Left kidney (tissue), 8 donors: ENCODE results near the gene DHX34. TPM values are rescaled to one million over a fixed set of nuclear protein-coding genes. Genes with fewer than 3 reads are reported as not detected.
A peak's percentile ranks its signal among the peaks of the same experiment; 100 is the strongest.
"Not testable (repeated sequence)": the region's sequence is repeated elsewhere in the genome, so short reads cannot be mapped to it uniquely, and the experiment has no call there.

Experiments used
- DNase-seq: peaks from one replicate; pipeline ENCODE4 v3.0.0-alpha.2; 2013
- long read RNA-seq, 8 donors: transcript quantifications; one replicate each; lab custom pipeline, GENCODE V29; 2026
- polyA plus RNA-seq: library from polyadenylated mRNA; unstranded; fragments of 120-200 nt; gene quantifications from one replicate; pipeline ENCODE4 v1.2.1, GENCODE V29; 2013; ENCODE audit not compliant: insufficient read length

DHX34 gene, protein sequence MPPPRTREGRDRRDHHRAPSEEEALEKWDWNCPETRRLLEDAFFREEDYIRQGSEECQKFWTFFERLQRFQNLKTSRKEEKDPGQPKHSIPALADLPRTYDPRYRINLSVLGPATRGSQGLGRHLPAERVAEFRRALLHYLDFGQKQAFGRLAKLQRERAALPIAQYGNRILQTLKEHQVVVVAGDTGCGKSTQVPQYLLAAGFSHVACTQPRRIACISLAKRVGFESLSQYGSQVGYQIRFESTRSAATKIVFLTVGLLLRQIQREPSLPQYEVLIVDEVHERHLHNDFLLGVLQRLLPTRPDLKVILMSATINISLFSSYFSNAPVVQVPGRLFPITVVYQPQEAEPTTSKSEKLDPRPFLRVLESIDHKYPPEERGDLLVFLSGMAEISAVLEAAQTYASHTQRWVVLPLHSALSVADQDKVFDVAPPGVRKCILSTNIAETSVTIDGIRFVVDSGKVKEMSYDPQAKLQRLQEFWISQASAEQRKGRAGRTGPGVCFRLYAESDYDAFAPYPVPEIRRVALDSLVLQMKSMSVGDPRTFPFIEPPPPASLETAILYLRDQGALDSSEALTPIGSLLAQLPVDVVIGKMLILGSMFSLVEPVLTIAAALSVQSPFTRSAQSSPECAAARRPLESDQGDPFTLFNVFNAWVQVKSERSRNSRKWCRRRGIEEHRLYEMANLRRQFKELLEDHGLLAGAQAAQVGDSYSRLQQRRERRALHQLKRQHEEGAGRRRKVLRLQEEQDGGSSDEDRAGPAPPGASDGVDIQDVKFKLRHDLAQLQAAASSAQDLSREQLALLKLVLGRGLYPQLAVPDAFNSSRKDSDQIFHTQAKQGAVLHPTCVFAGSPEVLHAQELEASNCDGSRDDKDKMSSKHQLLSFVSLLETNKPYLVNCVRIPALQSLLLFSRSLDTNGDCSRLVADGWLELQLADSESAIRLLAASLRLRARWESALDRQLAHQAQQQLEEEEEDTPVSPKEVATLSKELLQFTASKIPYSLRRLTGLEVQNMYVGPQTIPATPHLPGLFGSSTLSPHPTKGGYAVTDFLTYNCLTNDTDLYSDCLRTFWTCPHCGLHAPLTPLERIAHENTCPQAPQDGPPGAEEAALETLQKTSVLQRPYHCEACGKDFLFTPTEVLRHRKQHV
- polyA plus RNA-seq = 12.5 TPM
- long read RNA-seq, donor 1, full-length matches to known transcripts = 2 of 20 reads
- long read RNA-seq, donor 1, partial matches to known transcripts = 18 of 20 reads
- long read RNA-seq, donor 1, other reads (novel, unspliced or antisense) = 0 of 20 reads
- long read RNA-seq, donor 2 = 0 reads
- long read RNA-seq, donor 3 = 0 reads
- long read RNA-seq, donor 4 = 0 reads
- long read RNA-seq, donor 5 = 0 reads
- long read RNA-seq, donor 6, partial matches to known transcripts = 11 of 11 reads
- long read RNA-seq, donor 6, other reads (novel, unspliced or antisense) = 0 of 11 reads
- long read RNA-seq, donor 7, partial matches to known transcripts = 7 of 7 reads
- long read RNA-seq, donor 7, other reads (novel, unspliced or antisense) = 0 of 7 reads
- long read RNA-seq, donor 8 = 0 reads

DNA sequence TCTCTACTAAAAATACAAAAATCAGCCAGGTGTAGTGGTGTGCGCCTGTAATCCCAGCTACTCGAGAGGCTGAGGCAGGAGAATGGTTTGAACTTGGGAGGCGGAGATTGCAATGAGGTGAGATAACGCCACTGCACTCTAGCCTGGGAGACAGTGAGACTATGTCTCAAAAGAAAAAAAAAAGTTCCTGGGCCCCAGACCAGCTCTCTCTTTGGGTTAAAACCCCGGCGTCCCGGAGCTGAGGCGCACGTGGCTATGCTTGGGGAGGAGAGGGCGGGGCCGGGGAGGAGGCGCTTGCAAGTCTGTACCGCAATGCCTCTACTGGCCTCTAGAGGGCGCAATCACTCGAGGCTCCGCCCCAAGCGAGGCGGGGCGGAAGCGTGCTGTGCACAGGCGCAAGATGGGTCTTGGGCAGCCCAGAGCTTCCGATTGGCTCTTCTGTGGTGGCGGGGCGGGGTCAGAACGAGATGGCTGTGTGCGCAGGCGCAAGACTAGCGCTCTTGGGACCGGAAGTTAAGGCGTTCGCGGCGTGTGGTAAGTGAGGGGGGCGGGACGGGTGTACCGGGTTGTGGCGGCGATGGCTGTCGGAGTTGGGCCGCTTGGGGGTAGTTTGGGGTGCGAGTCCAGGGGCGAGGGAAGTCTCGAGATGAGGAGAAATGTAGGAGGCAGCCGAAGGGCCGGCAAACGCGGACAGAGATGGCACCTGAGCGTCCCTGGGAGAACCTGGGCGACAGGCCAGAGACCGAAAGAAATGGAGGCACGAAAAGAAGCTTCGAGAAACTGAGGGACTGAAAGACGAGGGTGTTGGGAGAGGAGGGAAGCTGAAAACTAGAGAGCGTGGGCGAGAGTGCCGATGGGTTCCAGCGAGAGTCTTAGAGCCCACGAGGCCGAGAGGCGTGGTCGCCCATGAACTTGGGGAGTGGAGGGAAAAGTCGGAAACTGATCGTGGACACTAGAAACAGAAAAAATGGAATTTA lies at the start of gene DHX34:
TSS of gene DHX34 (plus strand) at position 497 of the 977 bp plus-strand sequence. CDS start 3,716 bp downstream, outside the sequence.
- peak; percentile 98 for DNase-seq

DNA sequence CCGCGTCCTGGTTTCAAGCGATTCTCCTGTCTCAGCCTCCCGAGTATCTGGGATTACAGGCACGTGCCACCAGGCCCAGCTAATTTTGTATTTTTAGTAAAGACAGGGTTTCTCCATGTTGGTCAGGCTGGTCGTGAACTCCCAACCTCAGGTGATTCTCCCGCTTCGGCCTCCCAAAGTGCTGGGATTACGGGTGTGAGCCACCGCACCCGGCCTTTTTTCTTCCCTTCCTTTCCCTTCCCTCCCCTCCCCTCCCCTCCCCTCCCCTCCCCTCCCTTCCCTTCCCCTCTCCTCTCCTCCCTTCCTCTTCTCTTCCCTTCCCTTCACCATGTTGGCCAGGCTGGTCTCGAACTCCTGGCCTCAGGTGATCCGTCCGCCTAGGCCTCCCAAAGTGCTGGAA lies 48.2 kb upstream of the DHX34 start:
- DNase-seq = not testable (repeated sequence)

DNA sequence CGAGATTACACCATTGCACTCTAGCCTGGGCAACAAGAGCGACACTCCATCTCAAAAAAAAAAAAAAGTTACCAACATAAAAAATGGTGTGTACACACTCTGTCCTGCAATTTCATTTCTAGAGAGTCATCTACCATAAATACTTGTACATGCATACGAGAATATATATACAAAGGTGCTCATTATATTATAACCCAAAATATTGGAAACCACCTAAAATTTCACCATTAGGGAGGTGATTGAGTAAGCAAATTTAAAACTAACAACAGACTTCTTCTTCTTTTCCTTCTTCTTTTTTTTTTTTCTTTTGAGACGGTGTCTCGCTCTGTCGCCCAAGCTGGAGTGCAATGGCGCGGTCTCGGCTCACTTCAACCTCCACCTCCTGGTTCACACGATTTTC lies 46.9 kb upstream of the DHX34 start:
- DNase-seq = no peak

DNA sequence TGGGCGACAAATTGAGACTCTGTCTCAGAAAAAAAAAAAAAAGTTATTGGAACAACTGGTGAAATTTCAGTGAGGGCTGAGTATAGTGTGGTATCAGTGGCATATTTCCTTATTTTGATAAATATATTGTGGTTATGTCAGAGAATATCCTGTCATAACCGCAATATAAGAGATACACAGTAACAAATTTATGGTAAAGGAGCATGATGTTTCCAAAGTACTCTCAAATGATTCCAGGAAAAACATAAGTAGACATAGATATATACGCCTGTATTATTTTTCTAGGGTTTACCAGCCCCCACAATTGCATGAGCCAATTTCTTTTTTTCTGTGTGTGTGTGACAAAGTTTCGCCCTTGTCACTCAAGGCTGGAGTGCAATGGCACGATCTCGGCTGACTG lies 45.1 kb upstream of the DHX34 start:
- no peak for DNase-seq

DNA sequence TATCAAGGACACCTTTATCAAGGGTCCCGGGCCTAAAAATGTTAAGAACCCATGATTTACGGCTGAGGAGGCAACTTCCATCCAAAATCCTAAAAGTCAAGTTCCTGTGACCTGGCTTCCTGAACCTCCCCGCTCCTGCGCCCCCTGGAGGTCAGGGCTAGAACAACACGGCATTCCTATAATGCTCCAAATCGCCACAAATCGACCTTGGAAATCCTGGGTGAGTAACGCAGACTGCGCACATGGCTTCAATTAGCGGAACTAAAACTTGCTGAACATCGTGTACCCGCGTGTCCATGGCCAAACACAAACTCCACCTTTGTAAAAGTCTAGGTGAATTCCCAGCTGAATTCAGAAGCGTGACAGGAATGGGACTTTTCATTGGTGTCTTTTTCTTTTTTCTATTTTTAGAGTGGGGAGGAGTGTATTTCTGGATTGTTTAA lies 43.8 kb upstream of the DHX34 start:
- peak; percentile 32 for DNase-seq

DNA sequence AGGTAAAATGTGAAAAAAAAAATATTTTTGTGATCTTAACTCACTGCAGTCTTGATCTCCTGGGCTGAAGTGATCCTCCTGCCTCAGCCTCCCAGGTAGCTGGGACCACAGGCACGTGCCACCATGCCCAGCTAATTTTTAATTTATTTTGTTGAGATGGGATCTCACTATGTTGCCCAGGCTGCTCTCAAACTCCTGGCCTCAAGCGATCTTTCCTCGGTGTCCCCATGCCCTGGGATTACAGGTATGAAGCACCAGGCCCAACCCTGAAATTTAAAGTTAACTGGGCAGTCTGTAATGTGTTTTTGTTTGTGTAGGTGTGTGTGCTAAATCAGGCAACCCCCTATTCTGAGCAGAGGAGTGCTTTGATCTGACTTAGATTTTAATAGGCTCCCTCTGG lies 42.8 kb upstream of the DHX34 start:
- no peak for DNase-seq

DNA sequence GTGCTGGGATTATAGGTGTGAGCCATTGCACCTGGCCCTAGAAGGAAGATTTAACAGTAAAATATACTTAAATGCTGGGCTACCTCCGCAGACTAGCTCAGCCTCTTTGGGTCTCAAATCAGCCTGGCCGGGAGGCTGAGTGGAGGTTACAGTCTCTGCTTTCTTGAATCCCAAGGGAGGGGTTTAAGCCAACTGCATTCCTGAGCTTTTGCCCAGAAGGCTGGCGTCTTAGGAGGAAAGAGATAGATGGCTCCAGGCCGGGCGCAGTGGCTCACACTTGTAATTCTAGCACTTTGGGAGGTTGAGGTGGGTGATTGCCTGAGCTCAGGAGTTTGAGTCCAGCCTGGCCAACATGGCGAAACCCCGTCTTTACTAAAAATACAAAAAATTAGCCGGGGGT lies 40.1 kb upstream of the DHX34 start:
- DNase-seq = no peak

DNA sequence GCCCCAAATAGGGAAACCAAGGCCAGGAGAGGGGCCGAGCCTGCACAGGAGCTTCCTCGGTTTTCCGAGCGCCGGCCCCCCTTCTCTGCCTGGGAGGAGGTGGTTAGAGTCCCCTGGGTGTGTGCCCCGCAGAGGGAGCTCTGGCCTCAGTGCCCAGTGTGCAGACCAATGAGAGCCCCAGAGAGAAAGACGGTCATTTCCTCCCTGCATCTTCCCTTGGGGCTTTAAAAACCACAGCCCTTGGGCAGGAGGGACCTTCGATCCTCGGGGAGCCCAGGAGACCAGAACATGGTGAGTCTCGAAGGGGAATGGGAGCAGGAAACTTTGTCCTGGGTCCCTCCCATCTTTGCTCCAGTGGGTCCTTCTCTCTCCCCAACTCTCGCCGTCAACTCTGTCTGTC lies 39.5 kb upstream of the DHX34 start, which contains the start of gene C5AR1:
TSS of gene C5AR1 (plus strand) at position 254 of the 400 bp plus-strand sequence. CDS start at position 289, 35 bp downstream.
- DNase-seq = no peak

DNA sequence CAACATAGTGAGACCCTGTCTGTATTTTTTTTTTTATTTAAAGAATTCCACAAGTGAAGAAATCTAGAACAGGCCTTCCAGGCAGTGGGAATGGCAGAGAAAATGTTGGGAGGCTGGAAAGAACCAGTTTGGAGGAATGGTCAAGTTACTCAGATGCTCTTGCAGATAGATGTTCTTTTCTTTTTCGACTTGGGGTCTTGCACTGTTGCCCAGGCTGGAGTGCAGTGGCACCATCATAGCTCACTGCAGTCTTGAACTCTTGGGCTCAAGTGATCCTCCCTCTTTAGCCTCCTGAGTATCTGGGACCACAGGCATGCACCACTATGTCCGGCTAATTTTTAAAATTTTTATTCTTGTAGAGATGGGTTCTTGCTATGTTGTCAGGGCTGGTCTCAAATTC lies 38.8 kb upstream of the DHX34 start:
- DNase-seq = no peak

DNA sequence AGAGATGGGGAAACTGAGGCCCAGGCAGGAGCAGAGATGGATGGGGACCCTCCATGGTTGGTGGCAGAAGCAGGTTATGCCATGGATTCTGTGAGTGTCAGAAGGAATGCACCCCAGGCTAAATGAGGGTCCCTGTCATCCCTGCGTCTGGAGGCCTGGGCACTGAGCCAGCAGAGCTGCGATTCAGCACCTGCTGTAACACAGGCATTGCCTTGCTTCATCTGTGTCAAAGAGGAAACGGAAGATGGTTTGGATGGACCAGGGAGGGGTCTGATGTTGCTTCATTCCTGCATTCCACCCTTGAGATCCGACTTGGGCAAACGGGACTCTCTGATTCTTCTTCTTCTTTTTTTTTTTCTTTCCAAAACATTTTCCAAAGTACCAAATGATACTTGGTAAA lies 38.3 kb upstream of the DHX34 start:
- DNase-seq = no peak

DNA sequence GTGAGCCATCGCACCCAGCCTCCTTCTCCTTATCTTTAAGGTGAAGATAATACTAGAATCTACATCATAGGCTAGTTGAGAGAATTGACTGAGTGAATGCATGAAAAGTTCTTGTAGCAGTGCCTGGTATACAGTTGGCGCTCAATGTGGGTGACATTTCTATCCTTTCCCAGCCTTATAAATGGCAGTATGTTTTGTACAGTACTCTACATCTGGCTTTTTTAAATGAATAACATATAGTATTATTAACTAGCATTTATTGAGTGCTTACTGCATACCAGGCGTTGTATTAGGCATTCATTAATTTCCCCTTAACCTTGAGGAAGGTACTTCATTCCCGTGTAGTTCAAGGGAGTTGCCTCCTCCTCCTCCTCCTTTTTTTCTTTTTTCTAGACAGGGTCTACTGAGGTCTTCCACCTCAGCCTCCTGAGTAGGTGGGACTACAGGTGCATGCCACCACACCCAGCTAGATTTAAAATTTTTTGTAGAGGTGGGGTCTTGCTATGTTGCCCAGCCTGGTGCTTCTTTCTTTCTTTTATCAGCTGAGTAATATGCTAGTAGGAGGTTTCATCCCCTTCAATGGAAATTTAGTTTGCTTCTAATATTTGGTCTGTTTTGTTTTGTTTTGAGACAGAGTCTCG lies 36.6 kb upstream of the DHX34 start:
- no peak for DNase-seq

DNA sequence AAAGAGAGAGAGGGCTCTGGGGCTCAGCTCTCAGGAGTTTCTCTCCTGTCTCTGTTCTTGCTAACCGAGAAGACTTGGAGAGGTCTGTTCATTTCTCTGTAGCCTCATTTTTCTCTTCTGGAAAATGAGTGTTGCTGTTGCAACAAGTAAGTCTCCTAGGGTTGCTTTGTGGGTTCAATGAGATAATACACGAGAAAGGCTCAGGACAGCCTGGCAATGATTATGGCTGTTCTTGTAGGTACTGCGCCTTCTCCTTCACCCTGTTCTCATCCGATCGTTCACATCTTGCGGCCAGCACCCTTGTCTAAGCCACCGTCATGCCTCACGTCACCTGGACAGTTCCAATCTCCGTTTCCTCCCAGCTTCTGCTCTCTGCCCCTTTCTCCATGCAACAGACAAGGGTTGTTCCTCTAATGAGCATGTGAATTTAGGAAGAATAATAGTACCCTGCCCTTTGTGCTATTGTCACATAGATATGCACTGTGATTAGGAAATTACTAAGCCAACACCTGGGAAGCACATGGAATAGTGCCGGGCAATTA lies 35.3 kb upstream of the DHX34 start:
- no peak for DNase-seq

DNA sequence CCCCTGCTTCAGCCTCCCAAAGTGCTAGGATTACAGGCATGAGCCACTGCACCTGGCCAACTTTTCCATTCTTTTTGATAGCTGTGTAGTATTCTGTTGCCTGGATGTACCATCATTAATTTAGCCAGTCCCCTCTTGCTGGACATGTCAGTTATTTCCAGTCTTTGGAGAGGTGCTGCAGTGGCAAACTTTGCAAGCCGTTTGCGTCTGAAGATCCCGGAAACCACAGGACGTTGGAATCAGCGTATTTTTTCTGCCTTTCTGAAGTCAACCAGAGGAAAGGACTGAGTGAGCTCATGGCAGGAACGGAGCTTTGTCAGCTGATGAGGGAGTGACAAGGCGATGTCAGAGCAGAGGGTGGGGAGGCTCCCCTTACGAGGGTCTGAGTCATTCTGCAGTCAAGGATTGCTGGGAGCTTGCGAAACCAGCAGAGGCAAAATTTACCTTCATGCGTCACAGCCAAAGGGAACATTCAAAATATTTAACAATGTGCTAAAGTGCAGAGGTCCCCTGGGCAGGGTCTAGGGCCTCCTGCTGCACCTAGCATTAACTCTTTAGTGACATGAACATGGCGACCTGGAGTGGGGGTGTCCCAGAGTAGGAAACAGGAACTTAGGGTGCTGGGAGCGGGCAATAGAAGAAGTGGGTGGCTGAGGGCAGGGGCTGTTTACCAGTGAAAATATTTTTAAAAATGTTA lies 33.8 kb upstream of the DHX34 start:
- DNase-seq = no peak

DNA sequence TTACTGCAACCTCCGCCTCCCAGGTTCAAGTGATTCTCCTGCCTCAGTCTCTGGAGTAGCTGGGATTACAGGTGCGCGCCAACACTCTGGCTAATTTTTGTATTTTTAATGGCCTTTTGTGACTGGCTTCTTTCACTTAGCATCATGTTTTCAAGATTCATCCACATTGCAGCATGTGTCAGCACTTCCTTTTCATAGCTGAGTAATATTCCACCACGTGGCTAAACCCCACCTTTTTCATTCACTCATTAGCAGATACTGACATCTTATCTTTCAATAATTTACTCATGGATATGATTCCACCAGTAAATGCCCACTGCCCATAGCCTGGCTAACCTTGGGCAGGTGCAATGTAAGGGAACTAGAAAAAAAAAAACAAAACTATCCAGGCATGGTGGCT lies 32.6 kb upstream of the DHX34 start:
- no peak for DNase-seq

DNA sequence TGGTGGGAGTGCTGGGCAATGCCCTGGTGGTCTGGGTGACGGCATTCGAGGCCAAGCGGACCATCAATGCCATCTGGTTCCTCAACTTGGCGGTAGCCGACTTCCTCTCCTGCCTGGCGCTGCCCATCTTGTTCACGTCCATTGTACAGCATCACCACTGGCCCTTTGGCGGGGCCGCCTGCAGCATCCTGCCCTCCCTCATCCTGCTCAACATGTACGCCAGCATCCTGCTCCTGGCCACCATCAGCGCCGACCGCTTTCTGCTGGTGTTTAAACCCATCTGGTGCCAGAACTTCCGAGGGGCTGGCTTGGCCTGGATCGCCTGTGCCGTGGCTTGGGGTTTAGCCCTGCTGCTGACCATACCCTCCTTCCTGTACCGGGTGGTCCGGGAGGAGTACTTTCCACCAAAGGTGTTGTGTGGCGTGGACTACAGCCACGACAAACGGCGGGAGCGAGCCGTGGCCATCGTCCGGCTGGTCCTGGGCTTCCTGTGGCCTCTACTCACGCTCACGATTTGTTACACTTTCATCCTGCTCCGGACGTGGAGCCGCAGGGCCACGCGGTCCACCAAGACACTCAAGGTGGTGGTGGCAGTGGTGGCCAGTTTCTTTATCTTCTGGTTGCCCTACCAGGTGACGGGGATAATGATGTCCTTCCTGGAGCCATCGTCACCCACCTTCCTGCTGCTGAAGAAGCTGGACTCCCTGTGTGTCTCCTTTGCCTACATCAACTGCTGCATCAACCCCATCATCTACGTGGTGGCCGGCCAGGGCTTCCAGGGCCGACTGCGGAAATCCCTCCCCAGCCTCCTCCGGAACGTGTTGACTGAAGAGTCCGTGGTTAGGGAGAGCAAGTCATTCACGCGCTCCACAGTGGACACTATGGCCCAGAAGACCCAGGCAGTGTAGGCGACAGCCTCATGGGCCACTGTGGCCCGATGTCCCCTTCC lies 28.9 kb upstream of the DHX34 start:
- no peak for DNase-seq

DNA sequence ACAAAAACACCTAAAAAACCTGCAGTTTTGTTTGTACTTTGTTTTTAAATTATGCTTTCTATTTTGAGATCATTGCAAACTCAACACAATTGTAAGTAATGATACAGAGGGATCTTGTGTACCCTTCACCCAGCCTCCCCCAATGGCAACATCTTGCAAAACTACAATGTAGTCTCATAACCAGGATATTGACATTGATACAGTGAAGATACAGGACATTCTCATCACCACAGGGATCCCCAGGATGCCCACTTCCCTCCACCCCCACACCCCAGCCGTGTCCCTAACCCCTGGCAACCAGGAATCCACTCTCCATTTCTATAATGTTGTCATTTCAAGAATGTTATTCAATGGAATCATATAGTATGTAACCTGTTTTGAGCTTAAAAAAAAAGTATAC lies 27.5 kb upstream of the DHX34 start:
- no peak for DNase-seq

DNA sequence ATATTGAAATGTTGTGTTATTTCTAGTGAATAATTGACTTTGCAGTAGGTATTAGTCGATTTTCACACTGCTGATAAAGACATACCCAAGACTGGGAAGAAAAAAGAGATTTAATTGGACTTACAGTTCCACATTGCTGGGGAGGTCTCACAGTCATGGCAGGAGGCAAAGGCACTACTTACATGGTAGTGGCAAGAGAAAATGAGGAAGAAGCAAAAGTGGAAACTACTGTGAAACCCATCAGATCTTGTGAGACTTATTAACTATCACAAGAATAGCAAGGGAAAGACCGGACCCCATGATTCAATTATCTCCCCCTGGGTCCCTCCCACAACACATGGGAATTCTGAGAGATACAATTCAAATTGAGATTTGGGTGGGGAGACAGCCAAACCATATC lies 27.1 kb upstream of the DHX34 start:
- no peak for DNase-seq

DNA sequence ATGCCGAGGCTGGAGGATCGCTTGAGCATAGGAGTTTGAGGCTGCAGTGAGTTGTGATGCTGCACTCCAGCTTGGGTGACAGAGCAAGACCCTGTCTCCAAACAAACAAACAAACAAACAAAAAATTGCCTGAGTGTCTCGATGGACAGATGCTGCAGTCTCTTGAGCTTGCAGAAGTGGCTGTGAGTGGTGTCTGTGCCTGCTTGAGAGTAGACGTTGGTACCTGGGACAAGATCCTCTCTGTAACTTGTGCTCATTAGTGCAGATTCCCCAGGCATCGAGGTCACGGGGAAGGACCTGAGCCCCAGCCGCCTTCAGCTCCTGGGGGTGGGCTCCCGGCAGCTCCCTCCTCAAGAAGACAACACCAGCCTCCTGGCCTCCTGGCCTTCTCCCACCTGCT lies 25.7 kb upstream of the DHX34 start:
- no peak for DNase-seq
